AG04450 (cell line): Measurements from ENCODE around the gene MPRIP. TPM values are rescaled to one million over a fixed set of nuclear protein-coding genes. Genes with fewer than 3 reads are reported as not detected.
"Not testable (repeated sequence)": the region's sequence is repeated elsewhere in the genome, so short reads cannot be mapped to it uniquely, and the experiment has no call there.

ENCODE experiments used
- CTCF ChIA-PET: fragments of 300-600, 350-600 bp; formaldehyde crosslinking; extraction: SDS; loops from one replicate; lab custom pipeline; 2022; ENCODE audit warnings: antibody characterized with exemption, inconsistent platforms; lab: Charles Lee
- POLR2A ChIA-PET: fragments of 350-600 bp; formaldehyde crosslinking; extraction: SDS; loops from one replicate; lab custom pipeline; 2021; ENCODE audit warnings: antibody characterized with exemption, inconsistent platforms; lab: Yijun Ruan, JAX
- DNase-seq: peaks from one replicate; pipeline ENCODE4 v3.0.0-alpha.2; 2011; ENCODE audit warnings: low read depth, low spot score
- H3K27ac ChIP-seq: one replicate; pipeline ENCODE4 v1.5.1; 2012; ENCODE audit warnings: low read depth, low read length, control low read depth
- H3K27me3 ChIP-seq: one replicate; pipeline ENCODE4 v1.6.0; 2012; ENCODE audit warnings: low read length; ENCODE audit not compliant: control insufficient read depth, insufficient read depth
- H3K4me3 ChIP-seq: 2 replicates; pipeline ENCODE4 v1.5.1; 2011; ENCODE audit warnings: mild to moderate bottlenecking, low read depth, low read length, control low read depth
- H3K9me3 ChIP-seq: 2 replicates; pipeline ENCODE4 v1.5.1; 2012; ENCODE audit warnings: low read length; ENCODE audit not compliant: control insufficient read depth, insufficient read depth
- CTCF ChIP-seq: IDR thresholded peaks from 2 replicates; pipeline ENCODE4 v1.5.1; 2011; ENCODE audit warnings: low read depth, low read length, control low read depth, inconsistent platforms
- polyA plus RNA-seq: library from polyadenylated mRNA; depleted of rRNA; stranded (reverse); fragments of >200 nt; gene quantifications from 2 replicates; pipeline ENCODE4 v1.2.3, GENCODE V29; 2011

MPRIP gene
- polyA plus RNA-seq, 1 experiment: 95.0 TPM

GRCh38 chr17:17181666-17182597 lies 139.7 kb downstream of the MPRIP start:
- DNase-seq: no peak
- TF ChIP-seq CTCF: no peak
- H3K27ac ChIP-seq: no peak overlapping the region
- ChIA-PET CTCF (no interaction called here), POLR2A (no interaction called here)
- no peaks in the 10 kb centered on the region for H3K27me3 ChIP-seq
- H3K9me3 ChIP-seq: no peaks in the 10 kb centered on the region; the same call in 1 of the 2 replicates
- H3K4me3 ChIP-seq: no peak overlapping the region

- Histone ChIP-seq H3K27ac (peak overlapping the region; percentile 11), H3K4me3 (no peak overlapping the region), H3K9me3 (no peaks in the 10 kb centered on the region; the same call in 1 of the 2 replicates), H3K27me3 (no peaks in the 10 kb centered on the region)
- no peak for DNase-seq
- CTCF ChIA-PET: no interaction called here
- POLR2A ChIA-PET: interaction anchor here (0.5 kb wide), 1 partner anchor 1032 kb away, joined by 7 read pairs; no protein-coding TSS in a partner anchor
- TF ChIP-seq CTCF: no peak
Observed at GRCh38 chr17:17182598-17183136, 140.4 kb downstream of the MPRIP start.

- no peak for TF ChIP-seq CTCF
- Histone ChIP-seq H3K27me3 (no peaks in the 10 kb centered on the region), H3K4me3 (no peak overlapping the region), H3K9me3 (no peaks in the 10 kb centered on the region; the same call in 1 of the 2 replicates), H3K27ac (no peak overlapping the region)
- ChIA-PET POLR2A (no interaction called here), CTCF (no interaction called here)
- no peak for DNase-seq
Observed at GRCh38 chr17:17183744-17184143, 141.5 kb downstream of the MPRIP start.

- H3K27me3 ChIP-seq, H3K4me3 ChIP-seq, DNase-seq, POLR2A ChIA-PET, H3K27ac ChIP-seq, H3K9me3 ChIP-seq, CTCF ChIA-PET: not testable (repeated sequence)
Observed at GRCh38 chr17:17184985-17185757, 142.9 kb downstream of the MPRIP start.

- Histone ChIP-seq H3K27ac (no peak overlapping the region), H3K9me3 (no peaks in the 10 kb centered on the region), H3K4me3 (no peak overlapping the region), H3K27me3 (no peaks in the 10 kb centered on the region)
- ChIA-PET CTCF (no interaction called here), POLR2A (no interaction called here)
- no peak for TF ChIP-seq CTCF
- DNase-seq: no peak
Observed at GRCh38 chr17:17186051-17186450, 143.8 kb downstream of the MPRIP start.
